Adrenal gland (tissue), 12 donors: ENCODE results near the gene PHOSPHO2. TPM values are rescaled to one million over a fixed set of nuclear protein-coding genes. Genes with fewer than 3 reads are reported as not detected.
"Not testable (repeated sequence)": the region's sequence is repeated elsewhere in the genome, so short reads cannot be mapped to it uniquely, and the experiment has no call there.

ENCODE experiments used
- DNase-seq, 7 donors: peaks; one replicate each; pipeline ENCODE4 v3.0.0-alpha.2; 2019 to 2020
- H3K27ac ChIP-seq, 5 donors: fragments of 200-600 bp; sonication (generic) in 4 of 5; 1 replicate in 3 of 5; 2 replicates in 2 of 5; pipeline versions ENCODE4 v1.5.1 to v1.8.0; 2016 to 2020; ENCODE audit warnings: mild to moderate bottlenecking in 1 of 5
- H3K27me3 ChIP-seq: fragments of 200-600 bp; 2 replicates; pipeline ENCODE4 v1.8.0; 2021
- H3K36me3 ChIP-seq, 2 donors: fragments of 200-600 bp; replicated peaks in 1 of 2; 1 replicate in 1 of 2; 2 replicates in 1 of 2; pipeline versions ENCODE4 v1.5.1 to v1.8.0; 2018 to 2022
- H3K4me1 ChIP-seq, 2 donors: fragments of 200-600 bp; replicated peaks in 1 of 2; 1 replicate in 1 of 2; 2 replicates in 1 of 2; pipeline versions ENCODE4 v1.5.1 to v1.8.0; 2018 to 2021
- H3K4me3 ChIP-seq, 4 donors: fragments of 200-600 bp; sonication (generic) in 3 of 4; one replicate each; pipeline ENCODE4 v1.5.1; 2016 to 2018
- H3K9me3 ChIP-seq, 3 donors: fragments of 200-600 bp; sonication (generic) in 1 of 3; replicated peaks in 1 of 3; 1 replicate in 2 of 3; 2 replicates in 1 of 3; pipeline versions ENCODE4 v1.5.1 to v1.8.0; 2016 to 2021
- CTCF ChIP-seq, 6 experiments: fragments of 450-650 bp in 4 of 6; fragments of 200-600 bp in 2 of 6; sonication (generic) in 1 of 6; IDR thresholded peaks; 1 replicate in 5 of 6; 2 replicates in 1 of 6; pipeline versions ENCODE4 v1.5.1 to v1.8.0; 2016 to 2021; ENCODE audit warnings: antibody characterized with exemption in 6 of 6, mild to moderate bottlenecking in 2 of 6, moderate library complexity in 1 of 6
- POLR2A ChIP-seq, 2 donors: fragments of 450-650 bp; IDR thresholded peaks; one replicate each; pipeline ENCODE4 v1.6.1; 2017; ENCODE audit warnings: antibody characterized with exemption in 2 of 2, mild to moderate bottlenecking in 2 of 2, moderate library complexity in 1 of 2
- WGBS, 4 donors: extraction: QIAGEN DNeasy Blood & Tissue Kit in 2 of 4; methylation state at CpG; one replicate each; pipeline versions ENCODE4 v1.1.5 to v1.1.7; 2013 to 2017; 5-methylcytosine and 5-hydroxymethylcytosine counted together
- intact Hi-C, 2 donors: fragments of 100-400 bp; cut with DNase I; formaldehyde crosslinking; loops; one replicate each; pipeline versions ENCODE4 v1.14.1 to v1.15.0; 2022 to 2023
- polyA plus RNA-seq, 3 donors: library from polyadenylated mRNA; stranded (reverse); fragments of 200-250 nt in 2 of 3; fragments of 350-450 nt in 1 of 3; fragmentation: Illumina TruSeq in 1 of 3; extraction: RNeasy Lipid Tissue Mini Kit (QIAGEN cat#74804) in 1 of 3; gene quantifications; one replicate each; pipeline ENCODE4 v1.2.3, GENCODE V29; 2013 to 2014
- total RNA-seq, 9 donors: library from RNA; depleted of rRNA in 4 of 9; stranded (reverse); fragments of >200 nt in 4 of 9; fragments of 120-200 nt in 1 of 9; fragmentation: NEBNext Ultra II Directional in 1 of 9; extraction: Animal tissue kit (Norgen Biotek cat#: 25700) in 1 of 9; gene quantifications; one replicate each; pipeline versions ENCODE4 v1.1.0 to v1.2.4, GENCODE V29; 2013 to 2023
- donor health status: healthy with polysubstance abuse.
- donor health status: Bipolar disorder and iron deficiency.
- donor health status: DM: yes; HTN: yes; CAD: no.
- donor health status: DM: no; HTN: no; CAD: no.
- donor health status: DM: no; HTN: no; CAD: no.
- donor health status: DM: yes; HTN: yes; CAD: no.

The PHOSPHO2 gene
- total and polyA plus RNA-seq, 12 donors = 0.69 to 6.6 (median 2.4) TPM

DNA sequence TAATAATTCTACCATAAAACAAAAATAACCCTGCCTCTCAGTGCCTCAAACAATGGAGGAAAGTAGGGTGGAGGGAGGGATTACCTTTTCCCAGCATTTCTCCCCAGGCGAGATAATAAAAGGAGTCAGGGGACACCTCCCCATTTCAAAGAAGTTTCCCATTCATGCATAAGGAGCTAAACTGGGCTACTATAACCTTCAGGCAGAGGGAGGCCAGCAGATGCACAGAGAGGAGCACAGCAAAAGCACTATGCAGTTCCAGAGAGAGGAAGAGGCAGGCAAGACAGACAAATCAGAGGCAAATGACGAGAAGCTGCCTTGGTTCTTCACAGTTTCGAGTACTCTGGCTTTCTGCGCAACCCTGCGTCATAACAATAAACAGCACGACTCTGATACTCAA, 17.4 kb upstream of the PHOSPHO2 start:
- Histone ChIP-seq H3K36me3 (no peaks in the 10 kb centered on the region), H3K27me3 (no peaks in the 10 kb centered on the region), H3K9me3 (no peaks in the 10 kb centered on the region), H3K4me1 (no peaks in the 10 kb centered on the region), H3K27ac (no peak overlapping the region), H3K4me3 (no peak overlapping the region)
- TF ChIP-seq CTCF (IDR thresholded peaks at IDR 0.05) (no peak), POLR2A (IDR thresholded peaks at IDR 0.05) (no peak)
- WGBS, 4 donors = 77 to 86% (median 81%) methylated on average over 6 of the region's 6 CpGs
- no peak for DNase-seq
- intact Hi-C loops = no loop called here

DNA sequence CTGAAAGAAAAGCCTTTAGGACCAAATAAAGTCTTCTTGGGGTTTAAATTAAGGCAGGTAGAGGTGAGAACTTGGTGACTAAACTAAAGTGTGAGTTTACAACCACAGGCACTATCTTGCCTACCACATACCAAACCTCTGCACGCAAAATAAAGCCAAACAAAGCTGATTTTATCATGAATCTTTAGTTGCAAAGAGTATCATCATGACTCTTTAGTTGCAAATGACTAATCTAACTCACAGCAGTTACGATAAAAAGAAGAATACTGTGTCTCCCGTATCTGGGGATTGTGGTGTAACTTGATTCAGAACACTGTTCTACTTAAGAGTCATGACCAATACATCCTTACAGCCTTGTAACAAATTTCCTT, 11.2 kb upstream of the PHOSPHO2 start:
- no peak for TF ChIP-seq POLR2A (IDR thresholded peaks at IDR 0.05)
- no peak for TF ChIP-seq CTCF (IDR thresholded peaks at IDR 0.05)
- Histone ChIP-seq H3K4me1 (no peaks in the 10 kb centered on the region), H3K9me3 (no peaks in the 10 kb centered on the region), H3K27ac (no peak overlapping the region), H3K4me3 (no peak overlapping the region), H3K27me3 (no peaks in the 10 kb centered on the region), H3K36me3 (no peaks in the 10 kb centered on the region)
- no peak for DNase-seq
- 45 to 88% (median 51%) methylated on average over 3 of the region's 3 CpGs for WGBS, 4 donors
- intact Hi-C loops = no loop called here

GRCh38 chr2:169683425-169684134, 10.7 kb upstream of the PHOSPHO2 start:
- 76 to 78% (median 77%) methylated on average over 3 of the region's 3 CpGs for WGBS, 4 donors

DNA sequence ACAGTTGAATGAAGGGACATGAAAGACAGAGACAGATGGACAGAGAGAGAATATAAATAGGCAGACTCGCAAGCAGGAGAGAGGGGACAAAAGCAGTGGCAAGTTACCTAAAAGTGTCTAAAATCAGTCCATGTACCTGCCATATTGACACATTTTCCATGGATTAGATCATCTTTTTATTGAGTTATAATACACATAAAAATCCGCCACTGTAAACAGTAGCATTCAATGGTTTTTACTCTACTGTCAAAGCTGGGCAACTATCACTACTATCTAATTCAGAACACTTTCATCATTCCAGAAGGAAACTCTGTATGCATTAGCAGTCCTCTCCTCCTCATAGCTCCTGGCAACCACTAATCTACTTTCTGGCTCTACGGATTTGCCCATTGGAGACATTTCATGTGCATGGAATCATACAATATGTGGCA, 10.1 kb upstream of the PHOSPHO2 start:
- H3K36me3 ChIP-seq = no peaks in the 10 kb centered on the region
- WGBS, 4 donors = 55 to 78% (median 66%) methylated on average over 3 of the region's 3 CpGs
- no peaks in the 10 kb centered on the region for H3K4me1 ChIP-seq
- H3K9me3 ChIP-seq = no peaks in the 10 kb centered on the region
- TF ChIP-seq POLR2A (IDR thresholded peaks at IDR 0.05) = no peak
- TF ChIP-seq CTCF (IDR thresholded peaks at IDR 0.05) = no peak
- DNase-seq = no peak
- intact Hi-C loops = no loop called here
- no peaks in the 10 kb centered on the region for H3K27me3 ChIP-seq
- no peak overlapping the region for H3K4me3 ChIP-seq
- H3K27ac ChIP-seq = no peak overlapping the region

More at GRCh38 chr2:169683425-169684134, 10.7 kb upstream of the PHOSPHO2 start:
- Histone ChIP-seq H3K27ac (no peak overlapping the region), H3K4me3 (no peak overlapping the region), H3K4me1 (no peaks in the 10 kb centered on the region), H3K36me3 (no peaks in the 10 kb centered on the region), H3K27me3 (no peaks in the 10 kb centered on the region), H3K9me3 (no peaks in the 10 kb centered on the region)
- intact Hi-C loops = no loop called here
- TF ChIP-seq CTCF (IDR thresholded peaks at IDR 0.05) = no peak
- no peak for TF ChIP-seq POLR2A (IDR thresholded peaks at IDR 0.05)
- DNase-seq = no peak

GRCh38 chr2:169684712-169685111, 9.6 kb upstream of the PHOSPHO2 start:
- H3K27ac ChIP-seq, intact Hi-C loops, DNase-seq, H3K9me3 ChIP-seq, H3K4me1 ChIP-seq, H3K4me3 ChIP-seq, H3K27me3 ChIP-seq, H3K36me3 ChIP-seq: not testable (repeated sequence)
- 76 to 97% (median 88%) methylated on average over 2 of the region's 2 CpGs for WGBS, 4 donors

GRCh38 chr2:169686825-169687224, 7.4 kb upstream of the PHOSPHO2 start:
- intact Hi-C loops, H3K36me3 ChIP-seq, H3K4me3 ChIP-seq, DNase-seq, H3K4me1 ChIP-seq, H3K27me3 ChIP-seq, H3K27ac ChIP-seq, H3K9me3 ChIP-seq: not testable (repeated sequence)
- WGBS, 4 donors = 65 to 77% (median 75%) methylated on average over 4 of the region's 4 CpGs

DNA sequence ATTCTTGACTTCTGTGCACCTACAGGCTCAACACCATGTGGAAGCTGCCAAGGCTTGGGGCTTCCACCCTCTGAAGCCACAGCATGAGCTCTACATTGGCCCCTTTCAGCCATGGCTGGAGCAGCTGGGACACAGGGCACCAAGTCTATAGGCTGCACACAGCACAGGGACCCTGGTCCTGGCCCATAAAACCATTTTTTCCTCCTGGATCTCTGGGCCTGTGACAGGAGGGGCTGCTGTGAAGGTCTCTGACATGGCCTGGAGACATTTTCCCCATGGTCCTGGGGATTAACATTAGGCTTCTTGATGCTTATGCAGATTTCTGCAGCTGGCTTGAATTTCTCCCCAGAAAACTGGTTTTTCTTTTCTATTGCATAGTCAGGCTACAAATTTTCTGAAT, 6.3 kb upstream of the PHOSPHO2 start:
- H3K9me3 ChIP-seq, H3K27me3 ChIP-seq, H3K4me3 ChIP-seq, H3K27ac ChIP-seq, DNase-seq, intact Hi-C loops, H3K36me3 ChIP-seq, H3K4me1 ChIP-seq: not testable (repeated sequence)
